SKM-1 treated with dmso at 0.1 percent for 144 hours (cell line): ENCODE results near the gene ERVW-1.
A peak's percentile ranks its signal among the peaks of the same experiment; 100 is the strongest.
"Not testable (repeated sequence)": the region's sequence is repeated elsewhere in the genome, so short reads cannot be mapped to it uniquely, and the experiment has no call there.

Experiments
- DNase-seq: peaks from one replicate; lab custom pipeline; 2025; ENCODE audit not compliant: unreplicated experiment; lab: John Stamatoyannopoulos, UW

The ERVW-1 gene

DNA sequence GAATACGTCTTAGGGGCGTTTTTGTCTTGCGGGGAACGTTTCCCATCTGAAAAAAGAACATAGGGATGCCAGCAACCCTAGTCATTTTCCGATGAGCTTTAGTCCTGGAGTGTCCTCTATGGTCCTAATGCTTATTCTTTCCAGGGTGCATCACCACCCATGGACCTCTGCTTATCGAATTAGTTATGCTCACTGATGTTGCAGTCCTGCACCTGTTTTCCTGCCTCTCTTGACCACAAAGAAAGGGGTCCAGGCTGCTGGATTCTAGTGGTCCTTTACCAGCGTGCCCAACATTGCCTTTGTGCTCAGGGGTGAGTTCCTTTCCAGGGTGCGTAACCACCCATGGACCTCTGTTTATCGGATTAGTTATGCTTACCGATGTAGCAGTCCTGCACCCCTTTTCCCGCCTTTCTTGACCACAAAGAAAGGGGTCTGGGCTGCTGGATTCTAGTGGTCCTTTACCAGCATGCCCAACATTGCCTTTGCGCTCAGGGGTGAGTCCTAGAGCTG is 2.4 kb downstream of the ERVW-1 start:
- not testable (repeated sequence) for DNase-seq

DNA sequence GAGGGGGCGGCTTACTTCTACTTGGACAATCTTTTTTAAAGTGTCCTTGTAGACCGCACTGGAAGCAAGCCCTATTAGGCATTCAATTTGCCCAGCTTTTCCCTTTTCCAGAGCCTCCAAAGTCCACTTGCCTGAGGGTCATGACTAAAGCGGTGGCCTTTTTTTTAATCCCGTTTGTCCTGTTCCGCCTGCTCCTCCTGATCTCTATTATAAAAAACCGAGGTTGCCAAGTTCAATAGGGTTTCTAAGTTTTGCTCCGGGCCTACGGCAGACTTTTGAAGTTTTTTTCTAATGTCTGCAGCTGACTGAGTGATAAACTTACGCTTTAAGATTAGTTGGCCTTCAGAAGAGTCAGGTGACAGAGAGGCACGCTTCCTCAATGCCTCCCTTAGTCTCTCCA is 3.8 kb downstream of the ERVW-1 start:
- not testable (repeated sequence) for DNase-seq

DNA sequence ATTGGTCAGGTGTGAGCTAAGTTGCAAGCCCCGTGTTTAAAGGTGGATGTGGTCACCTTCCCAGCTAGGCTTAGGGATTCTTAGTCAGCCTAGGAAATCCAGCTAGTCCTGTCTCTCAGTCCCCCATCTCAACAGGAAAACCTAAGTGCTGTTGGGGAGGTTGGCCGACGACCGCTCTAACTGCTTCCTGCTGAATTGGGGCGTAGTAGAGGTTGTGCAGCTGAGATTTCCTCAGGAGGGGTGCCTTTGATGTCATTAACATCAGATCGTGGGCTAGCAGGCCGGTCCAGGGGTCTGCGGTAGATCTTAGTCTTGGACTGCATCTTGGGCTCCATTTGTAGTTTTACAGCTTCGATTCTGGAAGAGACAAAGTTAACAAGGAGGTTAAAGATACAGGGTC is 9.2 kb downstream of the ERVW-1 start:
- DNase-seq: not testable (repeated sequence)

DNA sequence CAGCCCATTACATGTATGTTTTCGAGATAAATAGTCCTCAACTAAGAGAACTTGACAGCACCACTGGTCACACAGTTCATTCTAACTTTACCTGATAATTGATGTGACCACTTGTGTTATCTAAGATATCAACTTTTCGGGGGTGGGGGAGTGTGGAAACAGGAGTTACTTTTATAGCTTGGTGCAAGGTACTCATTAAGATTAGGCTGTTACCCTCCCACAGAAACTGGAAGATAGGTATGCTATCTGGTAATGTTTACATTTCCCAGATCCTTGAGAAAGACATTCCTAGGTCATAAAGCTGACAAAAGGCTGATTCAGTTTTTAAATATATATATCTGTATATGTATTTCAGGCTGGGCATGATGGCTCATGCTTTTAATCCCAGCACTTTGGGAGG is 11.1 kb downstream of the ERVW-1 start:
- DNase-seq: no peak

DNA sequence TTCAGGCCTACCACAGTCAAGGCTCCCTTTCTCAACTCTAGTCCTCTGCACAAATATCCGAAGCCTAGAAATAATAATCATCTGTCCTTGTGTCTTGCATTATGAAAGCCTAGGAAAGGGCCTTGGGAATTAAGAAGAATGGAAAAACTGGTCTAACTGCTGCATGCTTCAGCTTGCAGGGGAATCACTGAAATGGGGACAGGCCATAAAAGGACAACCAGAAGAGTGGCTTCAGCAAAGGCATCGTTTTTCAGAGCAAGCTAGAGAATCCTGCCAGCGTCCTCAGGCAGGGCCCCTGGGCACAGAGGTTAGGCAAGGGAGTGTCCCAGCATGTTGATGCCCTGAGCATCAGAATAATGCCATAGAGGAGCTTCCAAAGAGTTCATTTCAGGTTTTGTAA is 13.2 kb downstream of the ERVW-1 start:
- DNase-seq: no peak

DNA sequence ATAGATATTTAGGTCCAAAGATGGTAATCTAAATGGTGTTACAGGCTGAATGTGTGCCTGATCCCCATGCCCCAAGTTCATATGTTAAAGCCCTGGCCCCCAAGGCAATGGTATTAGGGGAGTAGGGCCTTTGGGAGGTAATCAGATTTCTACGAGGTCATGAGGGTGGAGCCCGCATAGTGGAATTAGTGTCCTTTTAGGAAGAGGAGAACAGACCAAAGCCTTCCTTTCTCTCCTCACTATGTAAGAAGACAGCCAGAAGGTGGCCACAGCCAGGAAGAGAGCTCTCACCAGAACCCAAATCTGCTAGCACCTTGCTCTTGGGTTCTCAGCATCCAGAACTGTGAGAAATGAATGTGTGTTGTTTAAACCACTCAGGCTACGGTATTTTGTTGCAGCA is 15.2 kb downstream of the ERVW-1 start:
- DNase-seq: no peak

DNA sequence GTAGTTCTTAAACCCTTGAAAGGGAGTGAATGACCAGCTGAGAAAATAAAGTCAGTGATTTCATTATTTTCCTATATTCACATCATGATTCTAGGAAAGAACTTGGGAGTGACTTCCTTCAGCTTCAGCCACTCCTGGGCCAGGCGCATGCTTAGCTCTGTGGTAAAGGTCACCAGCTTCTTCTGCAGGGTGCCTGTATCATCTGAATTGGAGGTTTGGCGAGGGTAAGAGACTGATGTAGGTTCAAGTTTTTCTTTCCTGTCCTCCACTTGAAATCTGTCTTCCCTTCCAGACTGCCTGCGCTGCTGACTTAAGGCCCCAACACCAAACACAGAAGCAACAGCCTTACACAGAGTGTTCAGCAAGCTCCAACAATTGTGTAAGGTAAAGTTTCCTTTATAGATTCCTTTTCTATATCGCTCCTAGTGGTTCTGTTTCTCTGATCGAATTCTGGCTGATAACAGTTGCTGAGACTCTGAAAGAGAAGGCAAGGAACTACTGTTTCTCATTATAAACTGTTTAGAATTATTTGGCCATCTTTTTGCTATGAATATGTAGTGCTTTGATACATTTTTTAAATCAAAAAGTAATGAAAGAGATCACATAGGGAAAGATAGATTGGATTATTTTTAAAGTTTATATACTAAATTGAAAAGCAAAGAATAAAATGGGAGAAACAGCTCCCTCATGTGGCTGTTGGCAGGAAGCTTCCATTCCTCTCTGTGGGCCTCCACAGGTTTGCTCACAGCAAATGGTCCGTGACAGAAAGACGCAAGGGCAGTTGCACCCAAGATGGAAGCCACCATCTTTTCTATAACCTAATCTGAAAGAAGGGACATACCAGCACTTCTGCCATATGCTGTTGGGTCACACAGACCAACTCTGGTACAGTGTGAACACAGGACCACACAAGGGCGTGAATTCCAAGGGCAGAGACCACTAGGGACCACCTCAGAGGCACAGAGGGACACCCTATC is 16.4 kb downstream of the ERVW-1 start:
- peak; percentile 21 for DNase-seq

DNA sequence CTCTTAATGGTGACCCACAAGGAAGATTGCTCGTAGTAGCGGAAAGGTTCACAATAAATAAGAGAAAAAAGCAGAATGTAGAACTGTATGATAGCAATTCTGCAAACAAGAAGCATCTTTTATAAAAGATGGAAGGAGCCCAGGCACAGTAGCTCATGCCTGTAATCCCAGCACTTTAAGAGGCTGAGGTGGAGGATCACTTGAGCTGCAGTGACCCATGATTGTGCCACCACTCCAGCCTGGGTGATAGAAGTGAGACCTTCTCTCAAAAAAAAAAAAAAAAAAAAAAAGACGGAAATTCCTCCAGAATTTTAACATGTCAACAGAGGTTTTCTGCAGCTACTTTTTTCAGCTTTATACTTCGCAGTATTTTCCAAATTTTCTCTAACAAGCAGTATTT is 17.2 kb downstream of the ERVW-1 start:
- DNase-seq: no peak

DNA sequence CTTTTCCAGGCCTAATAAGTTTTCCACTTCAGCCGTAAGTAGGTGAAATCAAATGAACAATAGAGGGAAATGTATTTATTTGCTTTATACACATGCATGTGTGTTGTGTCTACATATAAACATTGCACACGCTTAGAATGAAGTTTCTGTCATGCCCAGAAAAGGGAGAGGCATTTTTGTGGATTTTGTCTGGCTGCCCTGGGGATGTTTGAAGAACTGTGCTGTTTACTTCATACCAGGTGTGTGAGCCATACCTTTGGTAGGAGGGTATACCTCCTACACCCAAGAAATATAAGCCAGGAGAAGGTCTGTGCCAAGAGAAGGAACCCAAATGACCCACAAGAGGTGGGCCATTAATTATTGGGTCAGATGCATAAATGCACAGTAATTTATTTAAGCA is 17.6 kb downstream of the ERVW-1 start:
- no peak for DNase-seq

DNA sequence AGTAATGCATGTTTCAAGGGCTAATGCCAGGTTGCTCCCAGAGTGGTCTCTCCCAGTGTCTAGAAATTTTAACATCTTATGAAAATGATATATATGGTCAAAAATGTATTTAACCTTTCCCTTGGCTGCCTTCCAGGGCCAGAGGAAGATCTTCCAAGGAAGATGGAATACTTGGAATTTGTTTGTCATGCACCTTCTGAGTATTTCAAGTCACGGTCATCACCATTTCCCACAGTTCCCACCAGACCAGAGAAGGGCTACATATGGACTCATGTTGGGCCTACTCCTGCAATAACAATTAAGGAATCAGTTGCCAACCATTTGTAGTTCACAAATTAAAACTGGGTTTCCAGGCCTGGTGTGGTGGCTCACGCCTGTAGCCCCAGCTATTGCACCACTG is 21.5 kb downstream of the ERVW-1 start:
- DNase-seq: no peak

DNA sequence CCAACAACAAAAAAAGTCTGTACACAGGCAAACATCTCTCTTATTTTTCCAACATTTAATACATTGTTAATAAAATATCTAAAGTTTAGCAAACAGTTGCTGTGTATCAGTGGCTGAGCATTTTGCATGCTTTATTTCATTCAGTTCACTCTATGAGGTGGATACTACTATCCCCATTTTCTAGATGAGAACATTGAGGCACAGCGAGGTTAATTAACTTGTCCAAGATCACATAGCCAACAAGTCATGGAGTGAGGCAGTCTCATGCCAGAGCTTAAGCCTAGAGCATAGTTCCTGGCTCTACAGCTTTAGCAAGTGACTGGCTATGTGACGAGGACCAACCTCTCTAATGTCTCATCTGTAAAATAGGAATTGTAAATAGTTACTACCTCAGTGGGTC is 26.1 kb downstream of the ERVW-1 start:
- no peak for DNase-seq

DNA sequence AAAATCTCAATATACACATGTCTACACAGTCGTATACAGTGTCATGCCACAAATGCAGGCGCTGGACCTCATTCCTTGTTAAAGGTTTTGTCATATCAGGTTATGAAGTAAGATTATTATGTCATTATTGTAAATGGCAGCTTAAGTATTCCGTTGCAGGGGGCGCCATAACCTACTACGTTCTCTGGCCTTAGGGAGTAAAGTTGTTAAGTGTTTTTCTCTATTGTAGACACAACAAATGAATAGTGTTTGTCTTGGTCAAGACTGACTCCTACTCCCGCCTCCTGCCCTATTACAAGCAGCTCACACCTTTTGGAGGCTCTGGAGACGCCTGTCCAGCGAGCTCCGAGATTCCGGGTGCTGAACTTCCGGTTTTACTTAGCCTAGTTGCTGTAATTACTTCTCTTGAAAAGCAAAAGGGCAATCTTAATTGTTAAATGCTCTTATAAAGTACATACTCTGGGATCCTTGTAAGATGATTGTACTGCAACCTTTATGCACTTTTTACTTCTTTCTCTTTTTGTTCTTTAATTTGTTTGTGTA is 29.5 kb downstream of the ERVW-1 start:
- DNase-seq: peak; percentile 59

DNA sequence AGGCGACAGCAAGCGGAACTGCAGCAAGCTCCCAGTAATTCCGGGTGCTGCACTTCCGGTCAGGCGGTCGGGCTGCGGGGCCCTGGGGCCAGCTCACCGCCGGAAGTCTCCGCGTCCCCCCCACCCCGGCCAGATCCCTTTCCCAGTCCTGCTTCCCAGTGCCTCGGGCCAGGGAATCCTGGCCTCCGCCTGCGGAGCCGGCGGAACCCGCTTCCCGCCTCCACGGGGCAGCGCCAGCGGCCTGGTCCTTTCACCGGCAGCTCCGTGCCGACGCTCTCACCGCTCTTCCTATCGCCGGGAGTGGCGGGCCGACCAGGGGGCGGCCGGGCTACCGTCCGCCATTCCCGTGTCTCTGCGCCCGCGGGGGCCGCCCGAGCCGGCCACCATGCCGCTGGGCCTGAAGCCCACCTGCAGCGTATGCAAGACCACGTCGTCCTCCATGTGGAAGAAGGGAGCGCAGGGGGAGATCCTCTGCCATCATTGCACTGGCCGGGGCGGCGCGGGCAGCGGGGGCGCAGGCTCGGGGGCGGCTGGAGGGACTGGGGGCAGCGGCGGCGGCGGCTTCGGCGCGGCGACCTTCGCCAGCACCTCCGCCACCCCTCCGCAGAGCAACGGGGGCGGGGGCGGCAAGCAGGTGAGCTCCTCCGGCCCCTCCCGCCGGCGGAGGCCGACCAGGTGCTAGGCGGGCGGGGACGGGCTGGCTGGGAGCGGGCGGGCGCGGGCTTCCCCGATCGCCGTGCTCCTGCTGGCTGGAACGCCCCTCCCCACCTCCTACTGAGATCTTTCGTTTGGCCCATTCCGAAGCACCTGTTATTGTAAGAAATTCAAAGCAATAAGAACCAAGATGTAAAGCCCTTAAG is 30.2 kb downstream of the ERVW-1 start, which contains the start of gene GATAD1:
Gene GATAD1 (plus strand): TSS at position 138 of the 860 bp plus-strand sequence. CDS start 248 bp downstream, at position 386.
- peak; percentile 86 for DNase-seq

DNA sequence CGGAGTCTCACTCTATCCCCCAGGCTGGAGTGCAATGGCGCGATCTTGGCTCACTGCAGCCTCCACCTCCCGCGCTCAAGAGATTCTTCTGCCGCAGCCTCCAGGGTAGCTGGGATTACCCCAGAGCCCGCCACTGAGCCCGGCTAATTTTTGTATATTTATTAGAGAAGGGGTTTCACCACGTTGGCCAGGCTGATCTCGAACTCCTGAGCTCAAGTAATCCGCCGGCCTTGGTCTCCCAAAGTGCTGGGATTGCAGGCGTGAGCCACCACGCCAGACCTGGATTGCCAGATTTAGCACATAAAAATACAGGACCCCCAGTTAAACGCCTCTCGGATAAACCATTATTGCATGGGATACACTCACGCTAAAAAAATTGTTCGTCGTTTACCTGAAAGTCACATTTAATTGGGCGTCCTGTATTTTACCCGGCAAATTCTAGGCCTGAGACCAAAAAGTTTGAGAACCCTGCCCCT is 30.8 kb downstream of the ERVW-1 start:
- DNase-seq: no peak

DNA sequence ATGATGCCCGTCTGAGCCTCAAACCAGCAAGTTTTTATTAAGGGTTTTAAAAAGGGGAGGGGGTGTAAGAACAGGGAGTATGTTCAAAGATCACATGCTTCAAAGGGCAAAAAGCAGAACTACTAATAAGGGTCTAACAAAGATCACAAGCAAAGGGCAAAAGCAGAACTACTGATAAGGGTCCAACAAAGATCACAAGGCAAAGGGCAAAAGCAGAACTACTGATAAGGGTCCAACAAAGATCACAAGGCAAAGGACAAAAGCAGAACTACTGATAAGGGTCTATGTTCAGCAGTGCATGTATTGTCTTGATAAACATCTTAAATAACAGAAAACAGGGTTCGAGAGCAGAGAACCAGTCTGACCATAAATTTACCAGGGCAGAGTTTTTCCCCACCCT is 35.0 kb downstream of the ERVW-1 start:
- peak; percentile 7 for DNase-seq

DNA sequence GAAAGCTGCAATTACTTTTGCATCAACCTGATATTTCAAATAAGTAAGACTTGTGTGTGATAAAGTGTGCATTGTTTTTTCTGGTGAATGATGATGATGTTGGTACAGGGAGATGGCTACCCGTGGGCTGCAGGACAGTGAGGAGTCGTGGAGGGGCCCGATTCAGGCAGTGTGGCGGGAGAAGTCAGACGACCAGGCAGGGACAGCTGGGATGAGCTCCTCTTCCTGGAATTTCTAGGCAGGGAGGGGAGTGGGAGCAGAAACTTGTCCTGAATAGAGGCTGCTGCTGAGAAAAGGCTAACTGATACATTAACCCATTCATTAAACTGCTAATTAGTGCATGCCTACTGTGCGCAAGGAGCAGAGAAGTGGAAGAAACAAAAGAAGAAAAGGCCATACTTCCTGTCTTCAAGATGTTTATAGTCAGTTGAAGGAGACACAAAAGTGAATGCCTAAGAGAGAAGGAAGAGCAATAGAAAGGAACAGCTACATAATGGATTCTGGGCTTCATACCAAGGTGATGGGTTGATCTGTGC is 39.7 kb downstream of the ERVW-1 start:
- DNase-seq: no peak

DNA sequence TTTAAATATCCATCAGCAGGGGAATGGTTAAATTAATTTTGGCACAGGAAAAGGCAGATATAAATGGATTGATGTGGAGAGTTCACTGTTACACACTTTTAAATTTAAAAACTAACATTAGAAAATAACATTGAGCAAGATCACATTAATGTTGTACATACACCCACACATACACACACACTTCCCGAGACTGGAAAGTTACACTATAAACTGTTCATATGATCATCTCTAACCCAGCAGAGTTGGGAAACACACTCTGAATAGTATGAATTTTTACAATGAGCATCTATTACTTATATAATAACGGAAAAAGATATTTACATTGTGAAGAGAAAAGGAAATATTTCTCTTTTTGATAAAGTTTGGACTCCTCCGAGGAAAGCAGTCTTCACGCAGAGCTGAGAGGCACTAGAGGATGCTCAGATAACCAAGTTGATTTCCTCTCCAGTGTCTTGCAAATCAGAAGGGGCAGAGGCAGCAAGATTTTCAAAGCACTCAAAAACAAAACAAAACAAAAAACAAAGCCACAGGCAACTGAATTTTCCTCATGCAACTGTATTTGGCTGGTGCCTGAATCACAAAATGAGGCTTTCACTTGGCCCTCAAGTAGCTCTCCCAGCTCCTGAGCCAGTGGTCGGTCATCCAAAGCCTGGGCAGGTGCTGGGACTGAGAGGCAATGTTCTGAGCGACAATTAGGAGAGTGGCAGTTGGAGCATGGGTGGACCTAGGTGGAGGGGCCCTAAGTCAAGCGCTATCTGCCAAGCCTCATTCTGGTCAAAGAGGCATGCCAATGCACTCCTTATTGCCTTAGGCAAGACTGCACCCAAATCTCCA is 40.9 kb downstream of the ERVW-1 start:
- no peak for DNase-seq

DNA sequence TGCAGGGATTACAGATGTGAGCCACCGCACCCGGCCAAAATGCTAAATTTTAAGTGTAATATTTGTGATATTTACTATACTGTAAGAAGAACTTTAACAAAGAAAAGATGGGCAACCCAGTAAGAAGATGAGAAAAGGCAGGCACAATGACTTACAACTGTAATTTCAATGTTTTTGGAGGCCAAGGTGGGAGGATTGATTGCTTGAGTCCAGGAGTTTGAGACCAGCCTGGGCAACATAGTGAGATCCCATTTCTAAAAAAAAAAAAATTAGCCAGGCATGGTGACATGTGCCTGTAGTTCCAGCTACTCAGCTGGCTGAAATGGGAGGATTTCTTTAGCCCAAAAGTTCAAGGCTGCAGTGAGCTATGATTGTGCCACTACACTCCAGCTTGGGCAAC is 42.2 kb downstream of the ERVW-1 start:
- DNase-seq: no peak

DNA sequence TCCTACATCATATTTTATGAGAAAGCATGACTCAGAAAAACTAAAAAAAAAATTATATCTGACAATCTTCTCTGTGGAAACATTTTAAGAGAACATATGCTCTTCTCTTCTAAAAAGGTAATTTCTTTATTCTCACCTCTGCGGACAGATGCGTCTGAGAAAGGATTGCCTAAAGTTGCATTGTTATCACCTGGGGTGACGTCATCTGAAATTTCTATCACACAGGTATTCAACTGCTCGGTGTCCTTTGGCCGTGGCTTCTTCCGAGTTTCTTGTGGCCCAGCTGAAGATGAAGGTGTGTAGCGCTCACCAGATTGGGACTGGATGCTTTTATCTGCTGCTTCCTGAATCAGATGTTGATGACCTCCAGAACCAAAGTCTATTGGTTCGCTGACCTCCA is 44.7 kb downstream of the ERVW-1 start:
- no peak for DNase-seq
